Measurements from ENCODE around the gene SOBP. TPM values are rescaled to one million over a fixed set of nuclear protein-coding genes. Genes with fewer than 3 reads are reported as not detected.

Gene SOBP
- total and polyA plus RNA-seq, 2 experiments from 2014 or later = 1.5 to 3.0 TPM

- Histone ChIP-seq H2AFZ (no peak overlapping the region), H3K4me2 (0 out of 2 replicates have a peak overlapping the region, but pooled peaks have one; percentile 34), H4K20me1 (replicated peaks; ENCODE audit: insufficient read depth) (no peaks in the 10 kb centered on the region), H3K9me2 (ENCODE audit: insufficient read depth) (no peaks in the 10 kb centered on the region; the same call in 1 of the 2 replicates), H3K36me3 (ENCODE audit: insufficient read depth) (no peaks in the 10 kb centered on the region), H3K4me3 (no peak overlapping the region), H3F3A (replicated peaks; ENCODE audit: low read depth) (no peaks in the 10 kb centered on the region), H3K27ac (ENCODE audit: low read depth) (no peak overlapping the region), H3K79me2 (replicated peaks; ENCODE audit: insufficient read depth) (no peaks in the 10 kb centered on the region), H3K27me3 (ENCODE audit: insufficient read depth) (no peaks in the 10 kb centered on the region), H3K4me1 (ENCODE audit: insufficient read depth) (peaks cover 13% of the 10 kb centered on the region)
- H3K27me3 Mint-ChIP-seq (ENCODE audit: insufficient read depth, low read depth, poor library complexity) = peaks cover 3% of the 10 kb centered on the region
- TF ChIP-seq CTCF (conservative IDR thresholded peaks at IDR 0.05; ENCODE audit: low read depth in 2 of 2) (peak; percentile 80 to 95), ZNF114 (CRISPR knock-in tag; IDR thresholded peaks at IDR 0.05) (no peak)
- peak; percentile 67 for DNase-seq (ENCODE audit: low spot score)
- H3K4me1 Mint-ChIP-seq = peaks cover 27% of the 10 kb centered on the region
- H3K9me3 Mint-ChIP-seq = no peaks in the 10 kb centered on the region; the same call in 2 of the 3 replicates
- H3K36me3 Mint-ChIP-seq (ENCODE audit: low read depth) = no peaks in the 10 kb centered on the region
- no peak overlapping the region for H3K4me3 Mint-ChIP-seq
- peak; percentile 75 for ATAC-seq
- H3K27ac Mint-ChIP-seq = no peak overlapping the region
Observed at GRCh38 chr6:107704347-107705013, 214.6 kb downstream of the SOBP start.

GRCh38 chr6:107706516-107707115 is 216.7 kb downstream of the SOBP start:
- Histone ChIP-seq H3K36me3 (ENCODE audit: insufficient read depth) (no peaks in the 10 kb centered on the region), H2AFZ (no peak overlapping the region), H3K4me3 (no peak overlapping the region), H3K27ac (ENCODE audit: low read depth) (no peak overlapping the region), H3K4me2 (no peak overlapping the region), H3F3A (replicated peaks; ENCODE audit: low read depth) (no peaks in the 10 kb centered on the region), H3K27me3 (ENCODE audit: insufficient read depth) (no peaks in the 10 kb centered on the region), H4K20me1 (replicated peaks; ENCODE audit: insufficient read depth) (no peaks in the 10 kb centered on the region), H3K4me1 (ENCODE audit: insufficient read depth) (peaks cover 4% of the 10 kb centered on the region; the same call in 1 of the 2 replicates), H3K9me2 (ENCODE audit: insufficient read depth) (no peaks in the 10 kb centered on the region; the same call in 1 of the 2 replicates), H3K79me2 (replicated peaks; ENCODE audit: insufficient read depth) (no peaks in the 10 kb centered on the region)
- H3K27ac Mint-ChIP-seq = no peak overlapping the region
- peaks cover 16% of the 10 kb centered on the region for H3K4me1 Mint-ChIP-seq
- no peaks in the 10 kb centered on the region; the same call in 2 of the 3 replicates for H3K9me3 Mint-ChIP-seq
- peaks cover 3% of the 10 kb centered on the region for H3K27me3 Mint-ChIP-seq (ENCODE audit: insufficient read depth, low read depth, poor library complexity)
- ATAC-seq = no peak
- no peak for DNase-seq (ENCODE audit: low spot score)
- no peaks in the 10 kb centered on the region for H3K36me3 Mint-ChIP-seq (ENCODE audit: low read depth)
- H3K4me3 Mint-ChIP-seq = no peak overlapping the region
- TF ChIP-seq STAT1 (IDR thresholded peaks at IDR 0.05; ENCODE audit: unreplicated experiment) (no peak), CTCF (conservative IDR thresholded peaks at IDR 0.05; ENCODE audit: low read depth in 2 of 2) (no peak), ZNF462 (CRISPR knock-in tag; IDR thresholded peaks at IDR 0.05) (no peak), EZH2phosphoT487 (IDR thresholded peaks at IDR 0.05; ENCODE audit: unreplicated experiment) (no peak), ETS1 (IDR thresholded peaks at IDR 0.05) (no peak), CREB1 (CRISPR knock-in tag; IDR thresholded peaks at IDR 0.05; ENCODE audit: low read depth) (no peak), ZNF114 (CRISPR knock-in tag; IDR thresholded peaks at IDR 0.05) (no peak), ZNF331 (CRISPR knock-in tag; IDR thresholded peaks at IDR 0.05; ENCODE audit: low read depth) (no peak)
